Measurements from ENCODE around the gene TNIK.

The TNIK gene

DNA sequence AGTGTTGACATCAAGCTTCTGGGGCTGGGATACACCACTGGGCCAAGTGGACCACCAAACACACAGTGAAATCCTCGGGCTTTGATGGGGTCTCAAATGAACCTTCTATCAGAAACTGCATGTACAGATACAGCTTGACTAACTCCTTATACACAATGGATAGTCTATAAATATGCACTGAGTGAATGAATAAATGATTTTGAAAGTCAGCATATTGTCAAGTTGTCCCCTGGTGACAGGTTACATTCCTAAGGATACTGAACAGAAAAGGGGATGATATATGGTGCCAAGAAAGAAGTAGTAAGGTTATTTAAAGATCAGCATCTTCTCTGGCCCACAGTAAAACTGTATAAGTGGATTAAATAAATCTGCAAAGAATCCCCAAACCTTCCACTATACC, 274.2 kb downstream of the TNIK start:
- POLR2A ChIA-PET (ENCODE audit: low non-redundant PET), result no interaction called here
- H3K27ac ChIP-seq, result no peak overlapping the region
- TF ChIP-seq CTCF (conservative IDR thresholded peaks at IDR 0.05; ENCODE audit: low read depth), result no peak
- DNase-seq (ENCODE audit: low spot score), result no peak
- CTCF ChIA-PET, result interaction anchor here (0.5 kb wide), 3 partner anchors 23 to 557 kb away, joined by 3 to 4 read pairs (median 3); no protein-coding TSS in a partner anchor

DNA sequence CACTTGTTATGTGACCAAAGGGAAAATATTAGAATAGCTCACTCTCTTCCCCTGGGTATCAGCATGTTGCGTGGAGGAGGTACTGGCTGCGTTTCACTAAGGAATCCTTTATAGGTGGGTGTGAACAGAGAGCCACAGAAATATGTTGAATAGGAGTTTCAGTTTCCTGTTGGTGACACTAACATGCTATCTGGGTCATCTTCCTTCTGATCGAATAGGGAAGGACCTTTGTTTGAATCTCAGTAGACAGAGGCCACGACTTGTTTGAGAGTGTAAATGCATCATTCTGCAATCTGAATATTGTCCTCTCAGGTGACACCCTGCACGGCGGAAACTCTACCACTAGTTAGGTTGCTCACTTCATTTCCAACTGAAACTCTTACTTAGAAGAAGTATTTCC, 275.8 kb downstream of the TNIK start:
- DNase-seq (ENCODE audit: low spot score), result no peak
- TF ChIP-seq CTCF (conservative IDR thresholded peaks at IDR 0.05; ENCODE audit: low read depth), result no peak
- CTCF ChIA-PET, result no interaction called here

GRCh38 chr3:171183042-171183441, 277.2 kb downstream of the TNIK start:
- no peak for DNase-seq (ENCODE audit: low spot score)
- no peak overlapping the region for H3K27ac ChIP-seq
- CTCF ChIA-PET, result interaction anchor here (0.6 to 1.0 kb wide), 3 partner anchors 133 to 223 kb away, joined by 3 to 4 read pairs (median 3); no protein-coding TSS in a partner anchor
- no peak for TF ChIP-seq CTCF (conservative IDR thresholded peaks at IDR 0.05; ENCODE audit: low read depth)
- POLR2A ChIA-PET (ENCODE audit: low non-redundant PET), result no interaction called here

More for the DNA sequence above, 275.8 kb downstream of the TNIK start:
- POLR2A ChIA-PET (ENCODE audit: low non-redundant PET), result no interaction called here
- no peak overlapping the region for H3K27ac ChIP-seq

GRCh38 chr3:171181907-171182690, 278.1 kb downstream of the TNIK start:
- CTCF ChIA-PET, result interaction anchor here (0.6 kb wide), 1 partner anchor 222 kb away, joined by 4 read pairs; no protein-coding TSS in a partner anchor
- no peak for TF ChIP-seq CTCF (conservative IDR thresholded peaks at IDR 0.05; ENCODE audit: low read depth)
- H3K27ac ChIP-seq, result no peak overlapping the region
- POLR2A ChIA-PET (ENCODE audit: low non-redundant PET), result no interaction called here
- peak; percentile 18 for DNase-seq (ENCODE audit: low spot score)

GRCh38 chr3:171178714-171179113, 281.5 kb downstream of the TNIK start:
- ChIA-PET CTCF (no interaction called here), POLR2A (ENCODE audit: low non-redundant PET) (no interaction called here)
- no peak for TF ChIP-seq CTCF (conservative IDR thresholded peaks at IDR 0.05; ENCODE audit: low read depth)
- no peak overlapping the region for H3K27ac ChIP-seq
- no peak for DNase-seq (ENCODE audit: low spot score)

DNA sequence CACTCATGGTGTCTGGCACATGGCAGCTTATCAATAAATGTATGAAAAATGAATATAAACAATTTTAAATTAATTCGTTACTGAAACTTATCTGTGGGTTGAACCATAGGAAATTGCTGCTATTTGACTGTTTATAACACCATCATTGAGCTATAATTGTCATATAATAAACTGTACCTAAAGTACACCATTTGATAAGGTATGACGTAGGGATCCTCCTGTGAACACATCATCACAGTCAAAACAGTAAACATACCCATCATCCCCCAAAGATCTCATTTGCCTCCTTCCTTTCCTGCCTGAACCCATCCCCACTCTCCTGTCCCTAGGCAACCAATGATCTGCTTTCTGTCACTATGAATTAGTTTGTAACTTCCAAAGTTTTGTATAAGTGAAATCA, 282.7 kb downstream of the TNIK start:
- no peak for DNase-seq (ENCODE audit: low spot score)
- ChIA-PET POLR2A (ENCODE audit: low non-redundant PET) (no interaction called here), CTCF (no interaction called here)
- no peak for TF ChIP-seq CTCF (conservative IDR thresholded peaks at IDR 0.05; ENCODE audit: low read depth)
- no peak overlapping the region for H3K27ac ChIP-seq

Data from RWPE1 (cell line).